Glutamatergic neuron (in vitro differentiated cells): ENCODE data around the gene GRM4. TPM values are rescaled to one million over a fixed set of nuclear protein-coding genes. Genes with fewer than 3 reads are reported as not detected.

Experiments
- DNase-seq: peaks from one replicate; pipeline ENCODE4 v3.0.0; 2022
- H3K27ac Mint-ChIP-seq: one replicate; pipeline ENCODE4 v1.8.0; 2020; ENCODE audit warnings: mild to moderate bottlenecking, mixed read lengths, inconsistent platforms; ENCODE audit not compliant: unreplicated experiment
- H3K27me3 Mint-ChIP-seq: one replicate; pipeline ENCODE4 v1.8.0; 2020; ENCODE audit warnings: mild to moderate bottlenecking, moderate library complexity, mixed read lengths, inconsistent platforms; ENCODE audit not compliant: unreplicated experiment
- H3K36me3 Mint-ChIP-seq: one replicate; pipeline ENCODE4 v1.8.0; 2020; ENCODE audit warnings: mild to moderate bottlenecking, mixed read lengths, inconsistent platforms; ENCODE audit not compliant: unreplicated experiment
- H3K4me1 Mint-ChIP-seq: one replicate; pipeline ENCODE4 v1.8.0; 2020; ENCODE audit warnings: mild to moderate bottlenecking, low read depth, mixed read lengths, inconsistent platforms; ENCODE audit not compliant: unreplicated experiment
- H3K4me3 Mint-ChIP-seq: one replicate; pipeline ENCODE4 v1.8.0; 2020; ENCODE audit warnings: mild to moderate bottlenecking, mixed read lengths, inconsistent platforms; ENCODE audit not compliant: unreplicated experiment
- H3K9me3 Mint-ChIP-seq: one replicate; pipeline ENCODE4 v1.8.0; 2020; ENCODE audit warnings: mild to moderate bottlenecking, moderate library complexity, mixed read lengths, inconsistent platforms; ENCODE audit not compliant: unreplicated experiment
- total RNA-seq: library from RNA; stranded (reverse); fragmentation: NEBNext Ultra II Directional; extraction: Animal tissue kit (Norgen Biotek cat#: 25700); gene quantifications from one replicate; pipeline ENCODE4 v1.2.1, GENCODE V29; 2021; ENCODE audit not compliant: unreplicated experiment
- TF ChIP-seq, protein P1 (sequence below): fragments of 200-600 bp; sonication (generic); IDR thresholded peaks from one replicate; pipeline ENCODE4 v1.5.0; 2021; ENCODE audit not compliant: partially characterized antibody, unreplicated experiment

The GRM4 gene
- total RNA-seq, 1 donor from 2014 or later: 119 TPM

GRCh38 chr6:33980176-33981175 lies 165.4 kb downstream of the GRM4 start:
- H3K9me3 Mint-ChIP-seq: peaks cover 17% of the 10 kb centered on the region
- peaks cover 19% of the 10 kb centered on the region for H3K27me3 Mint-ChIP-seq
- H3K4me3 Mint-ChIP-seq: no peak overlapping the region
- H3K36me3 Mint-ChIP-seq: peaks cover 7% of the 10 kb centered on the region
- DNase-seq: no peak
- TF ChIP-seq, protein P1, sequence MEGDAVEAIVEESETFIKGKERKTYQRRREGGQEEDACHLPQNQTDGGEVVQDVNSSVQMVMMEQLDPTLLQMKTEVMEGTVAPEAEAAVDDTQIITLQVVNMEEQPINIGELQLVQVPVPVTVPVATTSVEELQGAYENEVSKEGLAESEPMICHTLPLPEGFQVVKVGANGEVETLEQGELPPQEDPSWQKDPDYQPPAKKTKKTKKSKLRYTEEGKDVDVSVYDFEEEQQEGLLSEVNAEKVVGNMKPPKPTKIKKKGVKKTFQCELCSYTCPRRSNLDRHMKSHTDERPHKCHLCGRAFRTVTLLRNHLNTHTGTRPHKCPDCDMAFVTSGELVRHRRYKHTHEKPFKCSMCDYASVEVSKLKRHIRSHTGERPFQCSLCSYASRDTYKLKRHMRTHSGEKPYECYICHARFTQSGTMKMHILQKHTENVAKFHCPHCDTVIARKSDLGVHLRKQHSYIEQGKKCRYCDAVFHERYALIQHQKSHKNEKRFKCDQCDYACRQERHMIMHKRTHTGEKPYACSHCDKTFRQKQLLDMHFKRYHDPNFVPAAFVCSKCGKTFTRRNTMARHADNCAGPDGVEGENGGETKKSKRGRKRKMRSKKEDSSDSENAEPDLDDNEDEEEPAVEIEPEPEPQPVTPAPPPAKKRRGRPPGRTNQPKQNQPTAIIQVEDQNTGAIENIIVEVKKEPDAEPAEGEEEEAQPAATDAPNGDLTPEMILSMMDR: no peak
- H3K27ac Mint-ChIP-seq: no peak overlapping the region
- H3K4me1 Mint-ChIP-seq: peaks cover 11% of the 10 kb centered on the region

- peaks cover 7% of the 10 kb centered on the region for H3K36me3 Mint-ChIP-seq
- peaks cover 19% of the 10 kb centered on the region for H3K27me3 Mint-ChIP-seq
- TF ChIP-seq, protein P1: no peak
- H3K27ac Mint-ChIP-seq: no peak overlapping the region
- H3K9me3 Mint-ChIP-seq: peaks cover 17% of the 10 kb centered on the region
- no peak overlapping the region for H3K4me3 Mint-ChIP-seq
- H3K4me1 Mint-ChIP-seq: peaks cover 8% of the 10 kb centered on the region
- no peak for DNase-seq
These were observed 166.1 kb downstream of the GRM4 start for GRCh38 chr6:33979750-33980149.

GRCh38 chr6:33978412-33979150 lies 167.3 kb downstream of the GRM4 start:
- Mint-ChIP-seq H3K36me3 (peaks cover 7% of the 10 kb centered on the region), H3K4me3 (no peak overlapping the region), H3K4me1 (no peaks in the 10 kb centered on the region), H3K9me3 (peaks cover 15% of the 10 kb centered on the region), H3K27me3 (peaks cover 16% of the 10 kb centered on the region), H3K27ac (no peak overlapping the region)
- TF ChIP-seq, protein P1: no peak
- no peak for DNase-seq

DNA sequence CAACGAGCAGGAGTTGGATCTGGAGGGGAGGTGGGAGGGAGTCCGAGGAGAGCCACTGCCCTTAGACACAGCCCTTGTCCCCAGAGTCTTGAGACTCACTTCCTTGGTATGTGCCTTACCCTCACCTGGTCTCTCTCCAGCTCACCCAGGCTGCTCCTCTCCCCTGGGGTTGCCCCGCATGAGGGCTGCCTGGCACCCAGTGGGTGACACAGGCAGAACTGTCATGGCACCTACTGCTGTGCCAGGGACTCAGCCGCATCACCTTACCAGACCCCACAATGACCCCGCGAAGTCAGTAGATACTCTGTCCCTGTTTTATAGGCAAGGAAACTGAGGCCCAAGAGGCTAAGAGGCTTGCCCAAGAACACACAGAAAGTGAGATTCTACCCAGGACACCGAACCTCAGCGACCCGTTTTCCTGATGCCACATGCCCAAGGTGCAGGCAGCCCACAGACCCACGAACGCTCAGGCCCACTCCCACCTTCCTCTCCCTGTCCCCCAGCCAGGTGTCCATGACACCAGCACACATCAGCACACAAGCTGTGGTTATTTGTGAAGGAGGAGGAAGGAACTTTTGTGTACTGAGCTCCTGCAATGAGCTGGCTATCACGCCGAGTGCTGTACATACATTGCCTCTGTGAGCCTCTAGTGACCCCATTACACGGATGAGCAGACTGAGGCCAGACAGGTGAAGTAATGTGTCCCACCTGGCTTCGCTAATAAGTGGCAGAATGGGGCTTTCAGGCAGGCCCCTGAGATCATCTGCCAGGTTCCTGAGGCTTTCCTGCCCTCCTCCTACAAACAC lies 168.1 kb downstream of the GRM4 start:
- peak overlapping the region; percentile 43 for H3K27ac Mint-ChIP-seq
- H3K4me3 Mint-ChIP-seq: no peak overlapping the region
- DNase-seq: no peak
- peaks cover 16% of the 10 kb centered on the region for H3K27me3 Mint-ChIP-seq
- H3K36me3 Mint-ChIP-seq: peaks cover 7% of the 10 kb centered on the region
- peaks cover 12% of the 10 kb centered on the region for H3K9me3 Mint-ChIP-seq
- TF ChIP-seq, protein P1: no peak
- H3K4me1 Mint-ChIP-seq: no peaks in the 10 kb centered on the region
